Daoy (cell line): ENCODE results near the gene PTOV1. TPM values are rescaled to one million over a fixed set of nuclear protein-coding genes. Genes with fewer than 3 reads are reported as not detected.

Experiments used
- total RNA-seq: library from RNA; depleted of rRNA; stranded (reverse); fragments of >200 nt; shearing (Covaris generic); gene quantifications from 2 replicates; pipeline ENCODE4 v1.2.3, GENCODE V29; 2014; rRNA removed

PTOV1 gene
- total RNA-seq, 1 experiment from 2014 or later, result 67.8 TPM

Other genes starting within 250 kb of the PTOV1 start
- gene RRAS, start 211.0 kb upstream of the PTOV1 start, total RNA-seq, result 11.0 and 12.7 TPM in 2 replicates
- 32.5 and 32.8 TPM in 2 replicates for gene SCAF1, start 208.9 kb upstream of the PTOV1 start, total RNA-seq
- 88.0 and 110 TPM in 2 replicates for gene IRF3, start 185.3 kb upstream of the PTOV1 start, total RNA-seq
- 15.5 and 18.1 TPM in 2 replicates for gene BCL2L12, start 185.2 kb upstream of the PTOV1 start, total RNA-seq
- 338 and 386 TPM in 2 replicates for gene PRMT1, start 173.9 kb upstream of the PTOV1 start, total RNA-seq
- gene ADM5, start 161.6 kb upstream of the PTOV1 start, total RNA-seq, result 0.27 and 0.40 TPM in 2 replicates
- gene CPT1C, start 160.0 kb upstream of the PTOV1 start, total RNA-seq, result 5.0 and 8.3 TPM in 2 replicates
- gene TSKS, start 87.9 kb upstream of the PTOV1 start, total RNA-seq, result not detected in 2 replicates
- 44.8 and 46.5 TPM in 2 replicates for gene AP2A1, start 84.2 kb upstream of the PTOV1 start, total RNA-seq
- 9.9 and 20.1 TPM in 2 replicates for gene FUZ, start 37.9 kb upstream of the PTOV1 start, total RNA-seq
- 17.8 and 29.9 TPM in 2 replicates for gene MED25, start 32.9 kb upstream of the PTOV1 start, total RNA-seq
- 36.9 and 38.4 TPM in 2 replicates for gene PNKP, start 16.4 kb downstream of the PTOV1 start, total RNA-seq
- gene AKT1S1, start 26.2 kb downstream of the PTOV1 start, total RNA-seq, result 9.6 and 10.5 TPM in 2 replicates
- 5.9 and 8.1 TPM in 2 replicates for gene TBC1D17, start 26.5 kb downstream of the PTOV1 start, total RNA-seq
- gene IL4I1, start 45.7 kb downstream of the PTOV1 start, total RNA-seq, result 9.1 and 9.3 TPM in 2 replicates
- gene ATF5, start 78.0 kb downstream of the PTOV1 start, total RNA-seq, result 8.9 and 17.4 TPM in 2 replicates
- gene NUP62, start 78.3 kb downstream of the PTOV1 start, total RNA-seq, result 92.7 and 95.5 TPM in 2 replicates
- gene SIGLEC11, start 110.0 kb downstream of the PTOV1 start, total RNA-seq, result not detected in 2 replicates
- 18.2 and 22.7 TPM in 2 replicates for gene VRK3, start 174.2 kb downstream of the PTOV1 start, total RNA-seq
- 20.0 and 22.2 TPM in 2 replicates for gene ZNF473, start 174.8 kb downstream of the PTOV1 start, total RNA-seq